AG09309 (cell line): Measurements from ENCODE around the gene PRICKLE1.
"Not testable (repeated sequence)": the region's sequence is repeated elsewhere in the genome, so short reads cannot be mapped to it uniquely, and the experiment has no call there.

Experiments
- DNase-seq: peaks from one replicate; pipeline ENCODE4 v3.0.0-alpha.2; 2010; ENCODE audit warnings: low read depth
- H3K4me3 ChIP-seq: 2 replicates; pipeline ENCODE4 v1.5.1; 2011; ENCODE audit warnings: mild to moderate bottlenecking, low read depth, low read length, moderate library complexity; ENCODE audit not compliant: control insufficient read depth
- CTCF ChIP-seq: IDR thresholded peaks from 2 replicates; pipeline ENCODE4 v1.5.1; 2011; ENCODE audit warnings: mild to moderate bottlenecking, low read depth, low read length, inconsistent platforms; ENCODE audit not compliant: insufficient read depth, control insufficient read depth; ENCODE audit errors: missing control alignments

The PRICKLE1 gene

GRCh38 chr12:42546709-42547108 lies 42.8 kb downstream of the PRICKLE1 start:
- H3K4me3 ChIP-seq = no peak overlapping the region
- TF ChIP-seq CTCF = no peak
- no peak for DNase-seq

DNA sequence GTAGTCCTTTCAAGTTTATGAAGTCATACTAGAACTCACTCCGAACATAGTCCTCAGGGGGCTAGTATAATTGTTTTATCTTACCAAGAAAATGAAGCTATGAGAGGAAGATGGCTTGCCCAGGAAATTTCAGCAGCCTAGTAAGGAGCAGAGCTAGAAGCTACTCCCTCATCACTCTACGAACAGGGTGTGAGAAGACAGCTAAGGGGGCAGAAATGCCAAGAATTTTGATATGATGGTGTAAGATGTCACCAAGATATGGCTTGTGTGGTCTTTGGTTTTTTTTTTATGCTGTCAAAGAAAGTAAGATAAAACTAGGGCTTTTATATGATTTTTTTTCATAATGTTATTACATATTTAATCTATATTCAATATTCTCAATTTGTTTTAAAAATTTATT lies 47.6 kb downstream of the PRICKLE1 start:
- TF ChIP-seq CTCF = no peak
- no peak for DNase-seq
- H3K4me3 ChIP-seq = no peak overlapping the region

DNA sequence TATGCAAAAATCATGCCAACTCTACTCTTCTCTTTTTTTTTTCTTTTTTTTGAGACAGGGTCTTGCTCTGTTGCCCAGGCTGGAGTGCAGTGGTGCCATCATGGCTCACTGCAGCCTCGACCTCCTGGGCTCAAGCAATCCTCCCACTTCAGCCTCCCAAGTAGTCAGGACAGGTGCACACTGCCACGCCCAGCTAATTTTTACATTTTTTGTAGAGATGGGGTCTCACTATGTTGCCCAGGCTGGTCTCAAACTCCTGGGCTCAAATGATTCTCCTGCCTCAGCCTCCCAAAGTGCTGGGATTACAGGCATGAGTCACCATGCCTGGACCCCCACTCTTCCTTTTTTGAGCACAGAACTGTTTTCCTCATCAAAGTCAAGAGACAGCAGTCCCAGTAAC lies 48.2 kb downstream of the PRICKLE1 start:
- DNase-seq = not testable (repeated sequence)

GRCh38 chr12:42539696-42540095 lies 49.9 kb downstream of the PRICKLE1 start:
- DNase-seq = peak; percentile 3
- TF ChIP-seq CTCF = no peak
- H3K4me3 ChIP-seq = no peak overlapping the region

More for the DNA sequence above, 48.2 kb downstream of the PRICKLE1 start:
- H3K4me3 ChIP-seq = not testable (repeated sequence)

DNA sequence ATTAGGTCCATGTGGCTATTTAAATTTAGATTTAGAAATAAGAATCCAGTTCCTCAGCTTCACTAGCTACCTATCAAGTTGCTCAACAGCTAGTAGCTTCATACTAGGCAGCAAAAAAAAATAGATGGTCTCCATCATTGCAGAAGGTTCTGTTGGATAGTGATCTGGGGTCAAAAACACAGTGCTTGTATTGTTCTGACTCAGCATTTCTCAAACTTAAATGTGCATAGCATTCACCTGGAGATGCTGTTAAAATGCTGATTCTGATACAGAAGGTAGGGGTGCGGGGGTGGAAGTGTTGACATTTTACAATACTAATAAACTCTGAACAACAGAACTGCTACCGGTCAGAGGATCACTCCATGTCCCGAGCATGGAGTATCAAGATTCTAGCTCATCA lies 51.3 kb downstream of the PRICKLE1 start:
- no peak overlapping the region for H3K4me3 ChIP-seq
- TF ChIP-seq CTCF = no peak
- no peak for DNase-seq

DNA sequence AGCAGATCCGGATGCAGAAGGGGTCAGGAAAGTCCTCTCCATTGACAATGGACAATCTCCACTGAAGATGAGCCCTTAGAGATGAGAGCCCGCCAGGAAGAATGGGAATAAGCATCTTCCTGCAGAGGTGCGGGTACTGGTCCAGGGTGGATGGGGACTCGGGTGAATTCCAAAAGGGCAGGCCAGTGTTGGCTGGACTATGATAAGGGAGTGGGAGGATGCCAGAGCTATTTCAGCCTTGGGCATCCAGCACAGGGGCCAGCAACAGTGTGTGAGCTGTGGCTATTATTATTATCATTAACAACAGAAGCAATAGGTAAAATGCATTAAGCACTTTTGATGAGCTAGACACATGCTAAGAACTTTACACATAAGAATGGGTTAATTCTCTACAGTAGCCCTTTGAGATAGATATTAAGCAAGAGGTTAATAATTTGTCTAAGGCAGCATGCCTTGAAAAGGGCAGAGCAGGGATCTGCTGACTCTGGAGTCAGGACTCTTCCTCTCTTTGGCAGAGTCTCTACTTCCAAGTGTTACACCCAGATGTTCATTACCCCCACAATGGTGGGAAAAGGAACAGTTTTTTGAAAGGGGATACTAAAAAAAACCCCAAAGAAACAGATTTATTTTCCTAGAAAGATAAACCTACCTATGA lies 55.2 kb downstream of the PRICKLE1 start:
- no peak for TF ChIP-seq CTCF
- no peak overlapping the region for H3K4me3 ChIP-seq
- DNase-seq = no peak

DNA sequence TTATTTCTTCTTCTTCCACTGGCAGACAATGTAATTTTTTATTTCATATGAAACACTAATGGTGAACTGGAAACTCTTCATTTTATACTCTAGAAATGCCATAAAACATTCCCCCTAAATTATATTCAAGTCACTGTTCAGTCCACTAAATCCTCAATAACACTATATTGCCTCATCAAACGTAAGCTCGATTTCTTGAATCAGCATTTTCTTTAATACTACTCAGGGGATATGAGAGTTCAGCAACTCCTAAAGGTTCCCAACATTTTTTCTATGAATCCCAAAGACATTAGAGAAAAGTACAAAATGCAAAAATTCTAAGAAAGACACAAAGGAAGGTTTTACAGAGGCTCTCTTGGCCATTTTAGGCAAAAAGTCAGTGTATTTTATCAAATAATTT lies 59.3 kb downstream of the PRICKLE1 start:
- no peak for DNase-seq
- no peak for TF ChIP-seq CTCF

More for the DNA sequence above, 59.3 kb downstream of the PRICKLE1 start:
- H3K4me3 ChIP-seq = no peak overlapping the region
